ENCODE measurements around the gene MYO7A.
A peak's percentile ranks its signal among the peaks of the same experiment; 100 is the strongest.

The MYO7A gene

DNA sequence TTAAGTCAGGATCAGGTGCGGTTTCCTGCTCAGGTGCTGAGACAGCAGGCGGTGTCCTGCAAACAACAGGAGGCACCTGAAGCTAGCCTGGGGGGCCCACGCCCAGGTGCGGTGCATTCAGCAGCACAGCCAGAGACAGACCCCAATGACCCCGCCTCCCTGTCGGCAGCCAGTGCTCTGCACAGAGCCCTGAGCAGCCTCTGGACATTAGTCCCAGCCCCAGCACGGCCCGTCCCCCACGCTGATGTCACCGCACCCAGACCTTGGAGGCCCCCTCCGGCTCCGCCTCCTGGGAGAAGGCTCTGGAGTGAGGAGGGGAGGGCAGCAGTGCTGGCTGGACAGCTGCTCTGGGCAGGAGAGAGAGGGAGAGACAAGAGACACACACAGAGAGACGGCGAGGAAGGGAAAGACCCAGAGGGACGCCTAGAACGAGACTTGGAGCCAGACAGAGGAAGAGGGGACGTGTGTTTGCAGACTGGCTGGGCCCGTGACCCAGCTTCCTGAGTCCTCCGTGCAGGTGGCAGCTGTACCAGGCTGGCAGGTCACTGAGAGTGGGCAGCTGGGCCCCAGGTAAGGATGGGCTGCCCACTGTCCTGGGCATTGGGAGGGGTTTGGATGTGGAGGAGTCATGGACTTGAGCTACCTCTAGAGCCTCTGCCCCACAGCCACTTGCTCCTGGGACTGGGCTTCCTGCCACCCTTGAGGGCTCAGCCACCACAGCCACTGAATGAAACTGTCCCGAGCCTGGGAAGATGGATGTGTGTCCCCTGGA is at the start of gene MYO7A:
Gene MYO7A (plus strand): TSS at position 327 of the 772 bp plus-strand sequence. CDS start 2,389 bp downstream, outside the sequence.
- no peak for DNase-seq

- DNase-seq: no peak
Measured at GRCh38 chr11:77079666-77080065, 48.4 kb upstream of the MYO7A start.

GRCh38 chr11:77080643-77081210 is 47.3 kb upstream of the MYO7A start:
- no peak for DNase-seq

DNA sequence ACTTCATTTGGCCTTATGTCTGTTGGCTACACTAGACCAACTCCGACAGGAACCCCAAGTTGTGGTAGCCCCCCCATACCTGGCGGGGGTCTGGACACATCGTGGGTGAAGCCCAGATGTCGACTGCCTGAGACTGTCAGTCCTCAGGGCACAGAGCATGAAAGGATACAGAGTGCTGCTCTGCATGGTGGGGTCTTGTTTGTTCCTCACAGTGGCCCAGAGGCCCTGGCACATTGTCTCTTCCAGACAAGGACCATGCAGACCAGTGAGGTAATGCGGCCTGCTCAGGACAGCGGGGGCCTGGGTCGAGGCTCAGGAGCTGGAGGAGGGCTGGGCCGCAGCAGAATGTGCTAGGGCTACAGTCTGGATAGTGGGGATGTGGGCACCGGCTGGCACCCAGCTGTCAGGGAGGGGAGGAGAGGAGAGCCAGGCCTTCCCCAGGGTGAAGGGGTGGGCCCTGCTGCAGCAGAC is 46.6 kb upstream of the MYO7A start:
- no peak for DNase-seq

DNA sequence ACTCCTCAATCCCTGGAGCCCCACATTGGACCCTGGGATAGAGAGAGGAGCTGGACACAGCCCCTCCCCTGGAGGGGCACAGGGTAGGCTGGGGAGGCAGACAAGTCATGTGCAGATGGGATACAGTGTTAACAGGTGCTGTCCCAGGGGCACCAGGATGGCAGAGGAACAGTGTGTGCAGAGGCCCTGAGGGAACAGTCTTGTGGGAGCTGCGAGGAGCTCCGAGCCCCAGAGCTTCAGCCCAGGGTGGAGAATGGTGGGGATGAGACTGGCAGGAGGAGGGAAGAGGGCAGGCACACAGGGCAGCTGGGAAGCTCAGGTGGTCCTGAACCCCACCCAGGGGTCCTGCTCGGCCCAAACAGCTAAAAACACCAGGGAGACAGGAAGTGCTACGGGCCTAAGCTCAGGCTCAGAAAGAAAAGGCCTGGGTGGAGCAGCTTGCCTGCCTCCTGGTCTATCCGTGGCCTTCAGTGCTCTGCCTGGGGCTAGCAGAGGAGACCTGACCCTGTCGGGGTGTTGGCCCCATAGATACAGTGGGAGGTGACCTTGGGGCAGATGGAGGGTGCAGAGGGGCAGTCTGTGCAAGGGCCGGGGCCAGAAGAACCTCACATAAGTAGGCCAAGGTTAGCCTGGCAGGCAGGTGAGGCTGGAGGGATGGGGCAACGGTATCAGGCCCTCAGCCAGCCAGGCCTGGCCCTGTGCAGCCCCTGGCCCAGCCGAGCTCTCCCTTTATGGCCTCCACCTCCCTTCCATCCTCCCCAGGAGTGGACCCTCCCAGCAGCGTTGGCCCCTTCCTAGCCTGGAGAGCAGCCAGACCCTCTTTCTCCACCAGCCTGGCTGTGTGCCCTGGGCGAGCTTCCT is 45.8 kb upstream of the MYO7A start:
- DNase-seq: no peak

DNA sequence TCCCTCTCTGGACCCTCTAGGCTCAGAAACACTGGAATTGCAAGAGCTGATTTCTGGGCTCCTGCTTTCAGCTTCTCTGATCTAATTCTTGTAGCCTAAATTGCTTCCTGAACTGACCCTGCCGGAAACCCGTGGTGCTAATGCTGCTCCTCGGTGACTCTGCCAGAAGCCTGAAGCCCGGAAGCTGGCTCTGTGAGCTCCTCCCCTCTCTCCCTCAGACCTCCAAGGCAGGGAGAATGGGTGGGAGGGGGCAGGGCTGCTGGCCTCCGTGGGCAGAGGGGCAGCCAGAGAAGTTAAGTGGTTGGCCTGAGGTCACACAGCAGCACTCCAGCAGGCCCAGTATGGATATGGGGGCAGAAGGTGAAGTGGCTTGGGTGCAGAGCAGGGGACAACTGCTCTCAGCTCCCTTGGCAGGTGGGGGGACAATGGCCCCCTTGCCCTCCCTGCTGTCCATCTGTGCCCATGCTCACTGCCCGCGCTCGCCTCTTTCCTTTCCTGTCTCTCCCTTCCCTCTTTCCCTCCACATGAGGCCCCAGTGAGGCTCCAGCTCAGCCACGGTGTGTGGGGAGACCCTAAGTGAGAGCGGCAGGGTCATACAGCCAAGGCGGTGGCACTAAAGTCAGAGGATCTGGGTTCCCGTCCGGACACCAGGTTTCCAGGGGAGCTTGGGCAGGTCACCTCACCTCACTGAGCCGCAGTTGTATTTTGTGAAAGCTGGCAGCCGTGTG is 45.0 kb upstream of the MYO7A start:
- DNase-seq: peak; percentile 44

DNA sequence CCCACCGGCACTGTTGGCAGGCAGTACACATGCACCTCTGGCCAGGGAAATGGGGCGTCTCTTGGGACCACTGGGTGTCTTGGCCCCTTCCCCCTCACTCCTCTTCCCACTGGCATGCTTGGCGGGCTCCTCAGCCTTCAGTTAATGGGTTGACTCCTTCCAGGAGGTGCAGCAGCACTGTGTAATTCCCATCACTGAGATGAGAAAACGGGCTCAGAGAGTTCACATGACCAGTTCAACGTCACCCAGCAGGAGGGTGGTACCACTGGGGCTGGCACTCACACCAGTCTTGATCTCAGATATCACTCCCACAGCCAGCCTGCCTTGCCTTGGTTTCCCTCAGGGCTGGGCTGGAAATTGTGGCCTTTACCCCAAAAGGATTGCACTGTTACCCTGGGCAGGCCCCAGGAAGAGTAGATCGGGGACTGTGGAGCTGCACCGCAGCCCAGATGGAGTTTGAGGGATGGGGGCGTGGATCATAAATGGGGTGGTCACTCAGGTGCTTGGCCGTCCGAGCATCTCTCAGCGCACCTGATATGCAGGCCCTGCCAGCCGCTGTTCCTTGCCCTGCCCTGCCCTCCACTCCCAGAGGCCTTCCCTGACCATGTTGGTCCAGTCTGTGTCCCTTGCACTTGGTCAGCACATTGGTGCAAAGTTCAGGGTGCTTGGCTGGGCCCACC is 44.3 kb upstream of the MYO7A start:
- DNase-seq: no peak

DNA sequence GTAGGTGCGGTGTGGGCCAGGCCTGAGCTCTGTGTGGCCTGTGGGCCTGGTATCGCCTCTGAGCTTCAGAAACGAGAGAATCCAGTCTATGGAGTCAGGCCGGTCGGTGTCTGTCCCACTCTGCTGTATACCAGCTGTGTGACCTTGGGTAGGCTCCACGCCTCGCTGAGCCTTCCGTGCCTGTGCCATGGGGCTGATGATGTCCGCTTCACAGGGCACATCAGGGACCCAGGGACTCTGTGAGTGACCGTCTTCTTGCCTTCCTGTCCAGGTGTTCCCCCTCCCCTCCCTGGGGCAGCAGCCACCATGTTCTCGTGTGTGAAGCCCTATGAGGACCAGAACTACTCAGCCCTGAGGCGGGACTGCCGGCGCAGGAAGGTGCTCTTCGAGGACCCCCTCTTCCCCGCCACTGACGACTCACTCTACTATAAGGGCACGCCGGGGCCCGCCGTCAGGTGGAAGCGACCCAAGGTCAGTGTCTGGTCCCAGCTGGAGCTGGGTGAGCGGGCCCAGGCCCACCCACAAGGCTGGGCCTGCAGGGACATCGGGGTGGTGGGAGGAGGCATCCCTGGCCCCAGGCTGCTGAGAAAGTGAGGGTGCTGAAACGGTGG is 43.4 kb upstream of the MYO7A start:
- DNase-seq: no peak

DNA sequence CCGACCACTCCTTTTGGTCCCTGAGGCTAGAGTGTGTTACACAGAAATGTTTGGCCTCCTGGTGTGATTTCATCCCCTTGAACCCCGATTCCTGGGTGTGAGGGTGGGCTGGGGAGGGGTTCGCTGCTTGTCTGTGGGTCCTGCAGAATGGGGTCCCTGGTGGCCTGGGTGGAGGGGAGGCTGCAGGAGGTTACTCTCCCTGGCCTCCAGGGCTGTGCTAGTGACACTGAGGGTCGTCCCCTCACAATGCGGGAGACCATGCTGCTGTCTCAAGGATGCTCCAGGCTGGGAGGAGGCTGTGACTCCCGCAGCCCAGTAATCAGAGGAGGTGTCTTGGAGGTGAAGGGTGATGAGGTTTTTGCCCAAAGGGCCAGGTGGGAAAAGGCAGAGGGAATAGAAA is 42.4 kb upstream of the MYO7A start:
- DNase-seq: no peak

DNA sequence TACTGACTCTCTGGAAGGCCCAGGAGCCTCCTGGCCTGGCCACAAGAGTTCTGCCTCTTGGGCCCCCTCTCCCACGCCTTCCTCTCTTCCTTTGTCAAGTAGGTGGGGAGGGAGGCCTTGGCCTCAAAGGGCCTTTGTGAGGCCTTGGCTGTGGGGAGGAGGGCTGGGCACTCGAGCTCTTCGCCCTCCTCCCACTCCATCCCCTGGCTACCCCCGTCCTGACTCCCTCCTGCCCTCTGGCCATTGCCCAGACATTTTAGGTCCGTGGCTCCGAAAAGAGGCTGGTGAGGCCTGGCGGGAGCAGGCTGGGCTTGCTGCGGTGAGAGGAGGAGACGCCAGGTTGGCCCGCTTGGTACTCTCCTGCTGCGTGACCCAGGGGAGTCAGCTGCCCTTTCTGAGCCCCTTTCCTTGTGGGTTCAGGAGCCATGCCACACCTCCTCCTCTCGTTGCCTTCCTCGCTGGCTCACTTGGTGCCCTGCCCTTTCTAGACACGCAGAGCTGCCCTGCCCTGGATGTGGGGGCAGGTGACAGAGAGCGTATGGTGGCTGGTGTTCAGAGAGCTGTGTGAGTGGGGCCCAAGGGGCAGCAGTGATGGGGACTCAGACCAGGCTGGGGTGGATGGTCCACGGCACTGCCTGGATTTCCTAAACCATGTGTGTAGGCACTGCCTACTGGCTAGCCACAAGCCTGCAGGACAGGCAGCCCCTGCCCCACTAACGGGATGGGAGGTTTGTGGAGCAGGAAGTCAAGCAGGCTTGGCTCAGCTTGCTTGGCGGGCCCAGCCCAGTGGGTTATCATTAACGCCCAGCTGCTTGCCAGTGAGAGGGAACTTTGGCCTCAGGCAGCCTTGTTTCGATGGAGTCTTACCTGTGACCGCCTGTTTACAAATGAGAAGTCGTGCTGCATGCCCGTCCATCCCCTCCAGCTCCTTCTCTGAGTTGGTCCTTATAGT is 41.2 kb upstream of the MYO7A start:
- DNase-seq: no peak

- DNase-seq: no peak
Measured at GRCh38 chr11:77087723-77088225, 40.3 kb upstream of the MYO7A start.

DNA sequence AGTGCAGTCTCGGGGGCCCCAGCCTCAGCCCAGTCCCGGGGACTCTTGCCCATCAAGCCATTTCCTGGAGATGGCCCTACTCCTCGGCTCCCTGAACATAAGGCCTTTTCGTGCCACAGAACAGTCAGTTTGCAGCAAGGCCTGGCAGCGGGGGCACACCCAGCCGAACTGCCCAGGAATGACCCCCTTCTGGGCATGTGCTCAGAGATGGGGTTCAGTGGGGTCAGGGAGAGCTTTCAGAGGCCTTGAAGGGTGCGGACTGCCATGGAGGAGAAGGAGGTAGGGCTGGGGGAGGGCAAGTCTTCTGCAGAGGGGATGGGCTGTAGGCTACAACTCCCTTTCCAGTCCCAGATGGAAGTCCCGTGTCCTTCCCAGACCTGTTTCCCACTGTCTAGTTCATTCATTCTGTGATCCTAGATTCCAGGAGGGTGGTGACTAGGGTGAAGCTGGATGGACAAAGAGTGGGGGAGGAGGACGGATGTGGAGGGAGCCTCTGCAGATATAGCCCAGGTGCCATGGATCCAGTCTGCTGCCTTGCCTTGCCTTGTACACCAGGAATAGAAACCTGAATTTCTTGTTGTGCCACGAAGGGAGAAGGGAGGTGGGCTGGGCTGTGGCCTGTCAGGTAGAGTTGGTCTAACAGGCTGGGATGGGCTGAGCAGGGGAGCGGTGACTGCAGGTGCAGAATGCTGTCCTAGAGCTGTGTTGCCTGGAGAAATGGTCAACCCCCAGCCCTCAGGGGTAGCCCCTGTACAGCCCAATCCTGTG is 39.6 kb upstream of the MYO7A start:
- no peak for DNase-seq

GRCh38 chr11:77089004-77089545 is 39.0 kb upstream of the MYO7A start:
- DNase-seq: no peak

- no peak for DNase-seq
Measured at GRCh38 chr11:77090046-77090372, 38.0 kb upstream of the MYO7A start.

DNA sequence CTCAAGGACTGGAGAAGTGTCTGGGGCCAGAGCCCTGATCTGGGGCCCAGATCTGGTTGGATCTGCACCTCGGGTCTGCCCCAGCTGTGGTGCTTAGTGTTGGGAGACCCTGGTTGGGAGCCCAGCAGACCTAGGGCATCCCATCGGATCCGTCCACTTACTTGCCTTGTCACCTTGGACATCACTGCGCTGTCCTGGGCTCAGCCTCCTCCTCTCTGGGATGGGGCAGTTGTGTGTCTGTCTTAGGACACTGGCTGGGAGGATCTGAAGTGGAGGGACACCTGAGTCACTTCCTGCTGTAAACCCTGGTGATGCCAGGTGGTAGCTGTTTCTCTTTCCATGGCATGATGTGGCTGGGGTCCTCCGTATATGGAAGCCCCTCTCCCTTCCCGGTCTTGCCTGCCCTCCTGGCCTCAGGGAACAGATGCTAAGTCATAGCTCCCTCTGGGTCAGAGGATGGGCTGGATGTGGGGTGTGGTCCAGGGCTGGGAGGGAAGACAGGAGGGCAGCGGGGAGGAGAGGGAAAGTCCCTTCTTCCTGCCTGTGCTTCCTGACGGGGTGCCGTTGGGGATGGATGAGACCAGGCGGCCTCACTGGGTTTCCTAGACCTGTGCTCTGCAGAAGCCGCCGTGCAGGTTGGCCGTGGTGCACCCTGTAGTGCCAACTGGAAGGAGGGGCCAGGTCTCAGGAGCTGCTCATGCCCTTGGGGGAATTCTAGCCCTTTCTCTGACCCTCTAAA is 37.5 kb upstream of the MYO7A start:
- DNase-seq: no peak

- peak; percentile 79 for DNase-seq
Measured at GRCh38 chr11:77091146-77091940, 36.7 kb upstream of the MYO7A start.

DNA sequence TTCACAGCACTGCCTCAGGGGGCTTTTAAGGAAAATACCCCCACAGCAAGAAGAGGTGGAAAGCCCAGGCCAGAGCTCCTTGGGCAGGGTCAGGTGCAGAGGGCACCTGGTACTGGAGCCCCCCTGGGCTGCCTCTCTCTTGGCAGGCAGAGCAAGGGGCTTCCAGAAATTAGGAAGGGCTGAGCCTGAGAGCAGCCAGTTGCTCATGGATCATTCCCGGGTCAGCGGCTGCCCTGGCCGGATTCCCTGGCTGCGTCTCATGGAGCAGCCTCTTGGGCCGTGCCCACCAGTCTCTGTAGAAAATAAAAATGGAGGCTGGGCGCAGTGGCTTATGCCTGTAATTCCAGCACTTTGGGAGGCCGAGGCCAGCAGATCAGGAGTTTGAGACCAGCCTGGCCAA is 35.7 kb upstream of the MYO7A start:
- DNase-seq: no peak
